Umbilical cord (tissue), 2 donors: ENCODE data around the gene ZNF462. TPM values are rescaled to one million over a fixed set of nuclear protein-coding genes. Genes with fewer than 3 reads are reported as not detected.
A peak's percentile ranks its signal among the peaks of the same experiment; 100 is the strongest.

Source experiments
- DNase-seq: peaks from one replicate; pipeline ENCODE4 v3.0.0-alpha.2; 2015; ENCODE audit warnings: low spot score
- total RNA-seq: library from RNA; depleted of rRNA; stranded (reverse); fragments of >200 nt; gene quantifications from one replicate; pipeline ENCODE4 v1.2.3, GENCODE V29; 2014; ENCODE audit warnings: low replicate concordance; ENCODE audit not compliant: insufficient read depth

ZNF462 gene
- total RNA-seq, 1 donor from 2014 or later = 25.3 TPM

GRCh38 chr9:106861640-106862109 lies 1.3 kb upstream of the ZNF462 start:
- DNase-seq = no peak

- DNase-seq = peak; percentile 61
Observed at GRCh38 chr9:106862110-106862820, 701 bp upstream of the ZNF462 start.

- peak; percentile 65 for DNase-seq
Observed at GRCh38 chr9:106864373-106865143, 1.6 kb downstream of the ZNF462 start.

GRCh38 chr9:106866243-106866642 lies 3.3 kb downstream of the ZNF462 start:
- DNase-seq = no peak

GRCh38 chr9:106867286-106867685 lies 4.3 kb downstream of the ZNF462 start:
- no peak for DNase-seq

- DNase-seq = peak; percentile 30
Observed at GRCh38 chr9:106868087-106868486, 5.1 kb downstream of the ZNF462 start.

GRCh38 chr9:106868565-106868964 lies 5.6 kb downstream of the ZNF462 start:
- DNase-seq = no peak

- DNase-seq = no peak
Observed at GRCh38 chr9:106869028-106869427, 6.1 kb downstream of the ZNF462 start.

- DNase-seq = peak; percentile 81
Observed at GRCh38 chr9:106869458-106869857, 6.5 kb downstream of the ZNF462 start.

GRCh38 chr9:106872641-106873040 lies 9.7 kb downstream of the ZNF462 start:
- DNase-seq = no peak

- DNase-seq = no peak
Observed at GRCh38 chr9:106874031-106874430, 11.1 kb downstream of the ZNF462 start.

GRCh38 chr9:106874652-106875051 lies 11.7 kb downstream of the ZNF462 start:
- no peak for DNase-seq

GRCh38 chr9:106875529-106875928 lies 12.6 kb downstream of the ZNF462 start:
- DNase-seq = no peak

GRCh38 chr9:106877345-106877744 lies 14.4 kb downstream of the ZNF462 start:
- DNase-seq = no peak

GRCh38 chr9:106878081-106878837 lies 15.3 kb downstream of the ZNF462 start:
- DNase-seq = no peak

GRCh38 chr9:106878934-106879333 lies 16.0 kb downstream of the ZNF462 start:
- DNase-seq = peak; percentile 93

- no peak for DNase-seq
Observed at GRCh38 chr9:106879439-106879882, 16.5 kb downstream of the ZNF462 start.

- DNase-seq = peak; percentile 45
Observed at GRCh38 chr9:106880081-106880480, 17.1 kb downstream of the ZNF462 start.

GRCh38 chr9:106880863-106881262 lies 17.9 kb downstream of the ZNF462 start:
- no peak for DNase-seq

GRCh38 chr9:106883030-106883429 lies 20.1 kb downstream of the ZNF462 start:
- no peak for DNase-seq

GRCh38 chr9:106883626-106884190 lies 20.7 kb downstream of the ZNF462 start:
- no peak for DNase-seq

GRCh38 chr9:106885451-106885850 lies 22.5 kb downstream of the ZNF462 start:
- no peak for DNase-seq
